Activated T-cell treated with anti-CD3 and anti-CD28 coated beads, Interleukin-2, amount 50 U/mL, for 72 hours (primary cell): ENCODE measurements around the gene OR3A1. TPM values are rescaled to one million over a fixed set of nuclear protein-coding genes. Genes with fewer than 3 reads are reported as not detected.
A peak's percentile ranks its signal among the peaks of the same experiment; 100 is the strongest.
"Not testable (repeated sequence)": the region's sequence is repeated elsewhere in the genome, so short reads cannot be mapped to it uniquely, and the experiment has no call there.

Source experiments
- ATAC-seq, 2 donors: fragments of 150-1000 bp; cut with Tn5 transposase; replicated peaks in 1 of 2; 2 replicates each; pipeline ENCODE4 v1.10.0; 2021; ENCODE audit warnings: moderate library complexity in 2 of 2, mild to moderate bottlenecking in 1 of 2
- DNase-seq, 2 donors: peaks; one replicate each; pipeline ENCODE4 v3.0.0; 2021 to 2022; ENCODE audit warnings: mixed read lengths in 1 of 2
- H3K27ac Mint-ChIP-seq: one replicate; pipeline ENCODE4 v1.8.0; 2022; ENCODE audit warnings: mild to moderate bottlenecking, moderate library complexity, mixed read lengths
- H3K27me3 Mint-ChIP-seq: one replicate; pipeline ENCODE4 v1.8.0; 2022; ENCODE audit warnings: low read depth, mixed read lengths
- H3K36me3 Mint-ChIP-seq, 2 donors: one replicate each; pipeline ENCODE4 v1.8.0; 2022; ENCODE audit warnings: mixed read lengths in 2 of 2, mild to moderate bottlenecking in 1 of 2; ENCODE audit not compliant: insufficient read depth in 2 of 2
- H3K4me1 Mint-ChIP-seq: one replicate; pipeline ENCODE4 v1.8.0; 2022; ENCODE audit warnings: low read depth, mixed read lengths
- H3K4me3 Mint-ChIP-seq, 2 donors: one replicate each; pipeline ENCODE4 v1.8.0; 2022; ENCODE audit warnings: mild to moderate bottlenecking in 2 of 2, mixed read lengths in 2 of 2, moderate library complexity in 2 of 2
- H3K9me3 Mint-ChIP-seq, 2 donors: one replicate each; pipeline ENCODE4 v1.8.0; 2022; ENCODE audit warnings: mixed read lengths in 2 of 2
- total RNA-seq, 2 donors: library from RNA; stranded (reverse); gene quantifications; one replicate each; pipeline ENCODE4 v1.2.3, GENCODE V29; 2022

The OR3A1 gene, protein sequence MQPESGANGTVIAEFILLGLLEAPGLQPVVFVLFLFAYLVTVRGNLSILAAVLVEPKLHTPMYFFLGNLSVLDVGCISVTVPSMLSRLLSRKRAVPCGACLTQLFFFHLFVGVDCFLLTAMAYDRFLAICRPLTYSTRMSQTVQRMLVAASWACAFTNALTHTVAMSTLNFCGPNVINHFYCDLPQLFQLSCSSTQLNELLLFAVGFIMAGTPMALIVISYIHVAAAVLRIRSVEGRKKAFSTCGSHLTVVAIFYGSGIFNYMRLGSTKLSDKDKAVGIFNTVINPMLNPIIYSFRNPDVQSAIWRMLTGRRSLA
- 1 to 10 TPM in 1 of 2 donors, under 1 TPM in 1; 0.53 to 1.8 TPM for total RNA-seq

DNA sequence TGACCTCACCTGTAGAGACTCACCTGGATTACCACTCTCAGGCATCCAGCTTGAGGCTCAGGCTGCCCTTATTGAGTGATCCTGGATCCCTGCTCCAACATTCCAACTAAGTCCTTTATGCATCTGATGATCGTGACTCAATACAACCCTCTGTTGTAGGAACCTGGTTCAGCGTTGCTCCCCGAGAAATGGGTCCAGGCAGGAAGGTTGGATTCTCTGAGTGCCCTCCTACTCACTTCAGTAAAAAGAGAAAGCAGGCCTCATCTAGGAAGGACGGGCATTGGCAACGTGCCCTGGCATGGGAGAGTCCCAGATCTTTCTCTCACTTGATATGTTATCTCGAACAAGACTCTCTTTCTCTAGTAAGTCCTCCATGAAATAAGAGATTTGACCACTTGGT, at the start of gene OR3A1:
TSS of gene OR3A1 (minus strand) at position 101 of the 400 bp plus-strand sequence. CDS start 5,778 bp downstream, outside the sequence.
- ATAC-seq (no peak), DNase-seq (no peak)
- H3K27ac Mint-ChIP-seq: no peak within 1 kb of the TSS
- H3K4me3 Mint-ChIP-seq: no peak within 1 kb of the TSS
- H3K9me3 Mint-ChIP-seq: peaks cover 2 to 6% of the 10 kb centered on the region in 2 donors
- H3K36me3 Mint-ChIP-seq: no peaks in the 10 kb centered on the region
- no peaks in the 10 kb centered on the region for H3K4me1 Mint-ChIP-seq
- no peaks in the 10 kb centered on the region for H3K27me3 Mint-ChIP-seq

DNA sequence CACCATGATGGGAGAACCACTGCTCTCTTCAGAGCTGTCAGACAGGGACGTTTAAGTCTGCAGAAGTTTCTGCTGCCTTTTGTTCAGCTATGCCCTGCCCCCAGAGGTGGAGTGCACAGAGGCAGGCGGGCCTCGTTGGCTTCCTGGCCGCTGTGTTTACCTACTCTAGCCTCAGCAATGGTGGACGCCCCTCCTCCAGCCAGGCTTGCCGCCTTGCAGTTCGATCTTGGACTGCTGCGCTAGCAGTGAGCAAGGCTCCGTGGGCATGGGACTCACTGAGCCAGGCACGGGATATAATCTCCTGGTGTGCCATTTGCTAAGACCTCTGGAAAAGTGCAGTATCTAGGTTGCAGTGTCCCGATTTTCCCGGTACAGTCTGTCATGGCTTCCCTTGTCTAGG, 44.6 kb upstream of the OR3A1 start:
- not testable (repeated sequence) for H3K27ac Mint-ChIP-seq, DNase-seq, H3K27me3 Mint-ChIP-seq, ATAC-seq, H3K4me1 Mint-ChIP-seq, H3K4me3 Mint-ChIP-seq
- Mint-ChIP-seq H3K9me3 (peaks cover 2 to 14% of the 10 kb centered on the region in 2 donors), H3K36me3 (peaks cover 0 to 14% of the 10 kb centered on the region in 2 donors)

DNA sequence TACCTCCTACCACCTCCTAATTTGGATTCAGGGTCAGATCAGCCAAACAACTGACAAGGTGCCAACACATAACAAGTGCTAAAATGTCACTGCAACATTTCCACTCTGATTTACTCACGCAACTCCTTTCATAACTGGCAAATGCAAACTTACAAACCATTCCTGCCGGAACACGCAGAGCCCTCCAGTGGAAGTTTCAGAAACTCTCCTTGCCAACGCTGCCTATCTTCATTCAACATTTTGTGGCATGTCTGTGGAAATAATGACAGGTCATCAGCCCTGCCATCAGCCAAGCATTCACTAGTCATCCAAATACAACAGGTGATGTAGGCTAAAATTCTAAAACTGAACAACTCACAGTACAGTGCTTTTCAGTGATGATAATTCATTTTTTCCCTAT, 37.7 kb upstream of the OR3A1 start:
- H3K4me3 Mint-ChIP-seq: no peak overlapping the region
- ATAC-seq: no peak
- H3K9me3 Mint-ChIP-seq: peaks cover 5 to 7% of the 10 kb centered on the region in 2 donors
- peaks cover 8% of the 10 kb centered on the region for H3K27me3 Mint-ChIP-seq
- H3K4me1 Mint-ChIP-seq: no peaks in the 10 kb centered on the region
- no peak overlapping the region for H3K27ac Mint-ChIP-seq
- no peak for DNase-seq
- H3K36me3 Mint-ChIP-seq: peaks cover 9 to 10% of the 10 kb centered on the region in 2 donors

DNA sequence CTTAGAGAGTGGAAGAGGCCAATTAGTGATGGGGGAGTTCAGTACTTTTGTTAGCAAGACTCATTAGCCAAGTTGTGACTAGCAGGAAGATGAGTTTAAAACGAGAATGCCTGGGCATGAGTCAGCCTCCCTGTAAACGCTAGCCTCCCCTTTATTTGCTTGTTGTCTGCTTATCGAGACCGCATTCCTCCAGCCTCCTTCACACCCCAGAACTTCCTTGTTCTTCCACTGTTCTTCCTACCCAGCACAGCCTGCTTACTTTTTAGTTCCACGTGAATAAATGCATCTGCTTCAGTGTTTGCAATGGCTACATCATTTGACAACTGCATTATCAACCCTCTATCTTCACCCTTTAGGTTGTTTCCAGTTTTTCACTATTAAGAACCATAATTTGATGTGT, 20.2 kb upstream of the OR3A1 start:
- H3K36me3 Mint-ChIP-seq: no peaks in the 10 kb centered on the region
- H3K27ac Mint-ChIP-seq: no peak overlapping the region
- no peaks in the 10 kb centered on the region for H3K27me3 Mint-ChIP-seq
- ATAC-seq (no peak), DNase-seq (no peak)
- no peak overlapping the region for H3K4me3 Mint-ChIP-seq
- no peaks in the 10 kb centered on the region for H3K4me1 Mint-ChIP-seq
- peaks cover 4 to 5% of the 10 kb centered on the region in 2 donors for H3K9me3 Mint-ChIP-seq

DNA sequence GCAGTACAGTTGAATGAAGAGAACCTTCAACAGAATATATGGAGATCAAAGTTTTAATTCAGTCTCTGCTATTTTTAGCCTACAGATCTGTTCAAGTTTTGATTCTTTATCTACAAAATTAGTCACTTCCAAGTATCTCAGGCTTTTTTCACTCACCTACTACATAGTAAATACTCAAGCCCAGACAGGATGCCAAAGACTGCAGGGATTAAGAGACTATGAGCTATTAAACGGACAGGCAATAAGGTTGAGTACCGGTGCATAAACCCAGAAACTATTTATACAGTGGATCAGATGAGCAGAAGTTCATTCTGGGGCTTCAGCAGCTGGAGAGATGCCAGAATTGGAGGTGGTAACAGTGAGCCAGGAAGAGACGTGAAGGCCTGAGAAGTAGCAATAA, 18.7 kb upstream of the OR3A1 start:
- ATAC-seq (no peak), DNase-seq (no peak)
- no peaks in the 10 kb centered on the region for H3K27me3 Mint-ChIP-seq
- no peak overlapping the region for H3K27ac Mint-ChIP-seq
- no peaks in the 10 kb centered on the region for H3K4me1 Mint-ChIP-seq
- H3K4me3 Mint-ChIP-seq: no peak overlapping the region
- no peaks in the 10 kb centered on the region for H3K36me3 Mint-ChIP-seq
- H3K9me3 Mint-ChIP-seq: no peaks in the 10 kb centered on the region

DNA sequence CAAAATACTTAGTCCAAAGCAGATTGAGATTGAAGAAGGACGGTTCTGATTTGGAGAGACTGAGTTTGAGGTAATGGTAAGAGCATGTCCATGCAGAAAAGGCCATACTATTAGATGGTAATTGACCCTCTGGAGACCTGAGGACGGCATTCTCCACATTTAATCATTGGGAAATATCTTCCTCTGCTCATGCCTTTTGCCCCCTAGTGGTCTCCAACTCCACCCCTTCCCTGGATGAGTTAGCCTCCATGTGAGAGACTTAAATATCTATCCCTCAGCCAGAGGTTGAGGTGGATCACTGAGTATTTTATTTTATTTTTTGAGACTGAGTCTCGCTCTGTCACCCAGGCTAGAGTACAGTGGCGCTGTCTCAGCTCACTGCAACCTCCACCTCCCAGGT, 10.4 kb upstream of the OR3A1 start:
- H3K36me3 Mint-ChIP-seq: no peaks in the 10 kb centered on the region
- H3K9me3 Mint-ChIP-seq: no peaks in the 10 kb centered on the region
- no peaks in the 10 kb centered on the region for H3K27me3 Mint-ChIP-seq
- no peaks in the 10 kb centered on the region for H3K4me1 Mint-ChIP-seq
- DNase-seq: no peak
- ATAC-seq: no peak
- H3K27ac Mint-ChIP-seq: no peak overlapping the region
- H3K4me3 Mint-ChIP-seq: no peak overlapping the region

DNA sequence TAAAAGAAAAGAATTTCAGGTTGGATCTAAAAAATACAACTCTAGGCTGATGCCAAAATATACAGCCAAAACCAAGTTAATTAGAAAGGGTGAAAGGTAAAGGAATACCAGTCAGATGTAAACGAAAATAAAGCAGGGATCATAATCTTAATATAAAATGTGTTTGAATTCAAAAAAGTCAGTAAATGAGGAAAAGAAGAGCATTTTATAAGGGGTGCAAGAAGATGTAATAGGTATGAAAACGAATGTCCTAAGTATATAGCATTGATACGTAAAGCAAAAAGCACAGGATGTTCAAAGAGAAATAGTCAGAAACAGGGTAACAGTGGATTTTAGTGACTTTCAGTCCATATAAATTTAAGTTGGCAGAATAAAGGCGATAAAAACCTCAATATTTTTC, 2.5 kb downstream of the OR3A1 start:
- Mint-ChIP-seq H3K27me3 (no peaks in the 10 kb centered on the region), H3K4me3 (no peak overlapping the region), H3K9me3 (peaks cover 0 to 2% of the 10 kb centered on the region in 2 donors), H3K36me3 (peaks cover 2% of the 10 kb centered on the region in 2 donors), H3K4me1 (no peaks in the 10 kb centered on the region), H3K27ac (no peak overlapping the region)
- no peak for ATAC-seq
- no peak for DNase-seq

DNA sequence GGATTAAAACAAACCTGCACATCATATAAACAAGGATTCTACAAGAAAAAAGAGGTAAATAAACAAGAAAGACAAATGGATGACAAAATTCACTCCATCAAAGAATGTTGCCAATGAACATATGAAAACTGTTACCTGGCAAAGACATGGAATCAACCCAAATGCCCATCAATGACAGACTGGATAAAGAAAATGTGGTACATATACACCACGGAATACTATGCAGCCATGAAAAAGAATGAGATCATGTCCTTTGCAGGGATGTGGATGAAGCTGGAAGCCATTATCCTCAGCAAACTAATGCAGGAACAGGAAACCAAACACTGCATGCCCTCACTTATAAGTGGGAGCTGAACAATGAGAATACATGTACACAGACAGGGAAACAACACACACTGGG, 4.6 kb downstream of the OR3A1 start:
- not testable (repeated sequence) for H3K9me3 Mint-ChIP-seq, H3K4me3 Mint-ChIP-seq, DNase-seq, H3K36me3 Mint-ChIP-seq, H3K27me3 Mint-ChIP-seq, H3K4me1 Mint-ChIP-seq, H3K27ac Mint-ChIP-seq, ATAC-seq

DNA sequence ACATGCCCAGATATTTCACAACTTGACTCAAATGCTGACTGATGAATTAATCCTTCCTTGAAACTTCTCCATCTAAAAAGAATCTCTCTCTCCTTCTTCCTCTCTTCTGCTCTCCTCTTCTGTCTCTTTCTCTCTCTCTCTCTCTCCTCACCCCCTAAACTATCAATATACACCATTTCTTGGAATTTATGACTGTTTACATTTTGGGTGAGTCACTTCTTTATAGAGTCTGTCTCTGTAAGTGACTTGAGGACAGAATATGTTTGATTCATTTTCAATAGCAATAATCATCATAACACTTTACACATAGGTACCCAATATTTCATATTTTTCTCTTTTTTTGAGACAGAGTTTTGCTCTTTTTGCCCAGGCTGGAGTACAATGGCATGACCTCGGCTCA, 15.3 kb downstream of the OR3A1 start:
- DNase-seq (no peak), ATAC-seq (no peak)
- Mint-ChIP-seq H3K4me3 (no peak overlapping the region), H3K27ac (no peak overlapping the region), H3K27me3 (no peaks in the 10 kb centered on the region), H3K9me3 (peaks cover 3% of the 10 kb centered on the region in 2 donors), H3K4me1 (no peaks in the 10 kb centered on the region), H3K36me3 (no peaks in the 10 kb centered on the region)

DNA sequence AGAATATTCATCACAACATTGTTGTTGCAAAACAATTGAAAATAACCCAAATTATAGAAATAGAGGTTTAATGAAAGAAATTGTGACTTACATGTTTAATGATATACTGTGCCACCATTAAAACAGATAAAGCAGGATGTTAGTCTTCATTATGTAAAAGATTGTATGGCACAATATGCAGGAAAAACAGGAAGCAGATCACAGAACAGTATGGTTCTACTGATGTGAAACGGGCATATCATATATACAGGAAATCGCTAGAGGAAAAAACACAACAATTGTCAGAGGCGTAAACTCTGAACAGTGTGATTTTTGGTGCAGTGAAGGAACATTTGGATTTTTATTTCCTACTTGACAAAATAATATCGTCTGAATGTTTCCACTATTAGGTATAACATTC, 22.0 kb downstream of the OR3A1 start:
- H3K4me3 Mint-ChIP-seq: no peak overlapping the region
- DNase-seq: no peak
- H3K4me1 Mint-ChIP-seq: no peaks in the 10 kb centered on the region
- H3K36me3 Mint-ChIP-seq: peaks cover 2 to 5% of the 10 kb centered on the region in 2 donors
- no peak for ATAC-seq
- no peak overlapping the region for H3K27ac Mint-ChIP-seq
- peaks cover 3 to 5% of the 10 kb centered on the region in 2 donors for H3K9me3 Mint-ChIP-seq
- H3K27me3 Mint-ChIP-seq: no peaks in the 10 kb centered on the region

DNA sequence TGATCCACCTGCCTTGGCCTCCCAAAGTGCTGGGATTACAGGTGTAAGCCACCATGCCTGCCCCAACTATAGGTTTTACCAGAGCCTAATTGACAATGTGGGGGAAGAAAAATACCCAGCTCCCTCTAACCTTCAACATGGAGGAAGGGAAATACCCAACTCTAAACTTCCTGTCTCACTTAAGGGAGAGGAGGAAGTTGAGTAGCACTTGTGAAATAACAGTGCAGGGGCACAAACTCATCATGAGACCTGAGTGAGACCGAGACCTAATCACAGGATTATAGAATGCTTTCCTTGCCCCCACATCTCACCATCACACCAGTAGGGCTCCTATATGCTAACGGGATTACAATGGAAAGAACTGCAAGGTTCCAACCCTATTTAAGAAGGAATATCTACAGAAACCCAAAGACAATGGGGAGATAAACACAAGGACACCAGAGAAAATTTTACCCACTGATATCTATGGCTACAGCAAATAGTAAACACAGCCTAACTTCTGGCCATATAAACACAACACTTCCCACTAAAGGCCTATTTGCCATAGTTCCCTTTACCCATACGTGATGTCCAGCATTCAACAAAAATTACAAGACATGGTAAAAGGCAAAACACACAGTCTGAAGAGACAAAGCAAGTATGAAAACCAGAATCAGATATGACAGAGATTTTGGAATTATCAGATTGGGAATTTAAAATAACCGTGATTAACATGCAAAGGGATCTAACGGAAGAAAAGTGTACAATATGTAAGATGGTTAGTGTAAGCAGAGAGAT, 26.9 kb downstream of the OR3A1 start:
- no peak overlapping the region for H3K4me3 Mint-ChIP-seq
- H3K4me1 Mint-ChIP-seq: no peaks in the 10 kb centered on the region
- no peak for DNase-seq
- H3K36me3 Mint-ChIP-seq: peaks cover 2 to 5% of the 10 kb centered on the region in 2 donors
- H3K9me3 Mint-ChIP-seq: peaks cover 2 to 7% of the 10 kb centered on the region in 2 donors
- H3K27ac Mint-ChIP-seq: no peak overlapping the region
- ATAC-seq: no peak
- H3K27me3 Mint-ChIP-seq: no peaks in the 10 kb centered on the region

DNA sequence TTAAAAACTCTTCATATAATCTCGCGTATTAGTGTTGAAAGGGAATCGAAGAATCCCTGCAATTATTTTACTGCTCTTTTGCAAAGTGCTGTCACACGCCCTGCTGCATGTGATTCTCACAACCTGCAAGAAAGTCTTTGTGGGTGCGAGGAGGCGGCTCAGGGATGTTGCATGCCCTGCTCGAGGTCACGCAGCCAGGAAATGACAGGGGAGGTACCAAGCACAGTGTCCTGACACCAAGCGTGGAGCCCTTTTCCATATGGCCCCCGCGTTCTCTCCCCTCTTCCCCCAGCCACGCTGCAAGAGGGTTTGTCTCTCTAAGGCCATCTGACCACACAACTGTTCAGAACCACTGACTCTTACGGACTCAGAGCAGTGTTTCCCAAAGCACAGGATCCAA, 37.6 kb downstream of the OR3A1 start:
- no peak overlapping the region for H3K4me3 Mint-ChIP-seq
- no peaks in the 10 kb centered on the region for H3K36me3 Mint-ChIP-seq
- H3K27me3 Mint-ChIP-seq: peaks cover 6% of the 10 kb centered on the region
- ATAC-seq (no peak), DNase-seq (no peak)
- no peaks in the 10 kb centered on the region for H3K4me1 Mint-ChIP-seq
- no peaks in the 10 kb centered on the region for H3K9me3 Mint-ChIP-seq
- no peak overlapping the region for H3K27ac Mint-ChIP-seq

DNA sequence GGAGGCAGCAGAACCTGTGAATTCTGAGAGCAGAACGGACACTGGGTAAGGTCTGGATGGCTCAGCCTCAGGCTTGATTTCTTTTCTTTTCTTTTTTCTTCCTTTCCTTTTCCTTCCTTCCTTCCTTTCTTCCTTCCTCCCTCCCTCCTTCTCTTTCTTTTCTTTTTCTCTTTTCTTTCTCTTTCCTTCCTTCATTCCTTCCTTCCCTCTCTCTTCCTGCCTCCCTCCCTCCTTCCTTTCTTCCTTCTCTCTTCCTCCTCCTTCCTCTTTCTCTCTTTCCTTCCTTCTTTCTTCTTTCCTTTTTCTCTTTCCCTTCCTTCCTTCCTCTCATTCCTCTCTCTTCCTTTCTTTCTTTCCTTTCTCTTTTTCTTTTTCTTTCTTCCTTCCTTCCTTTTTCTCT, 38.0 kb downstream of the OR3A1 start:
- Mint-ChIP-seq H3K9me3 (no peaks in the 10 kb centered on the region), H3K4me1 (no peaks in the 10 kb centered on the region), H3K27ac (peak overlapping the region; percentile 41), H3K4me3 (no peak overlapping the region), H3K36me3 (no peaks in the 10 kb centered on the region), H3K27me3 (peaks cover 6% of the 10 kb centered on the region)
- ATAC-seq (no peak), DNase-seq (no peak)
